ENCODE data around the gene DIO3.

DIO3 gene

DNA sequence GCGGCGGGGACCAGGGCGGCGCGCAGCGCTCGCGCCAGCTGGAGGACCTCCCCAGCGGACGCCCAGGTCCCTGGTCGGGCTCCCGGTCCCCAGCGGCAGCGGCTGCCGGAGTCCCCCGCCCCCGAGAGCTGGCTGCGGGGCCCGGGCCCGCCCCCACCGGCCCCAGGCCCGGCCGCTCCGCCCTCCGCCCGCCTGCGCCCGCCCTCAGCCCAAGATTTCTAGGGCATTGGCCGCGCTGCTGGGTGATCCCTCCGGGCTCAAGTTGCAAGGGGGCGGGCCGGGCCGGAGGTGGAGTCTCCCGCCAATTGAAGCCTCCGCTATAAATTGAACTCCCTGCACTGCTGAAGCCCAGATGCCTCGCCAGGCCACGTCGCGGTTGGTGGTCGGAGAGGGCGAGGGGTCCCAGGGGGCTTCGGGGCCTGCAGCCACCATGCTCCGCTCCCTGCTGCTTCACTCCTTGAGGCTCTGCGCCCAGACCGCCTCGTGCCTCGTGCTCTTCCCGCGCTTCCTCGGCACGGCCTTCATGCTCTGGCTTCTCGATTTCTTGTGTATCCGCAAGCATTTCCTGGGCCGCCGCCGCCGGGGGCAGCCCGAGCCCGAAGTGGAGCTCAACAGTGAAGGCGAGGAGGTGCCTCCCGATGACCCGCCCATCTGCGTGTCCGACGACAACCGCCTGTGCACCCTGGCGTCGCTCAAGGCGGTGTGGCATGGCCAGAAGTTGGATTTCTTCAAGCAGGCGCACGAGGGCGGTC is at the start of gene DIO3:
DIO3 (plus strand) TSS at position 351 of the 752 bp plus-strand sequence.
- TF ChIP-seq ZNF274 (IDR thresholded peaks at IDR 0.05; ENCODE audit: low read depth, low read length): no peak
- H3K4me3 ChIP-seq (ENCODE audit: low read length): no peak within 1 kb of the TSS

GRCh38 chr14:101511620-101512375 is 49.5 kb upstream of the DIO3 start:
- TF ChIP-seq ZNF274 (IDR thresholded peaks at IDR 0.05; ENCODE audit: low read depth, low read length): no peak
- H3K4me3 ChIP-seq (ENCODE audit: low read length): no peak overlapping the region

DNA sequence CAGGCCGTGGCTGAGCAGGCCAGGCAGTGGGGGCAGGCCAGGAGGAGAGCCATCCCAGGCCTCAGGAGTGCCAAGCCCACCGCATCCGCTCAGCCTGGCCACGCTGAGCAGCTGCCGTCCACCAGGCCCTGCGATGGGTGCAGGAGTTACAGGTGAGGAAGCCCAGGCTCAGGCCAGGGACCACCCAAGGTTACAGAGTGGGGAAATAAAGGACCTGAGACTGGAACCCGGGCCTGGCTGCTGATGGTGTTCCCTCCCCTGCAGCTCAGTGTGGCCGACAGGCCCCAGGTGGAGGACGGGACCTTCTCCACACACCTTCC is 49.0 kb upstream of the DIO3 start:
- H3K4me3 ChIP-seq (ENCODE audit: low read length): no peak overlapping the region
- TF ChIP-seq ZNF274 (IDR thresholded peaks at IDR 0.05; ENCODE audit: low read depth, low read length): no peak

- no peak overlapping the region for H3K4me3 ChIP-seq (ENCODE audit: low read length)
- TF ChIP-seq ZNF274 (IDR thresholded peaks at IDR 0.05; ENCODE audit: low read depth, low read length): no peak
These were observed 47.2 kb upstream of the DIO3 start for GRCh38 chr14:101514136-101514535.

DNA sequence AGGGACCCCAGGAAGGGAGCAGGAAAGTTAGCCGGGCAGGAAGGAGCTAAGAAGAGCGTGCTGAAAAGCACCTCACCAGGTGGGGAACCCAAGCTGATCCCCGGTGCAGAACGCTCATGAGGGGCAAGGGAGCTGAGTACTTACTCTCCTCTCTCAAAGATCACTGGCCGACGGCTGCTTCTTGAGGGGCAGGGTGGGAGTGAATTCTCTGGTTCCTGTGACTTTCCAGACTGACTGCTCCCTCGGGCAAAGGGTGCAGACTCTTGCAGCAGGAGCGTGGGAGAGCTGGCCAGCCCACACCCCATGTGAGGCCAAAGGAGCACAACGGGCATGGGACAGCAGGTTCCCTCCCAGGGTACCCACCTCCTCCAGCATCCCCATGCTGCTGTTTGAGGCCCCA is 44.9 kb upstream of the DIO3 start:
- TF ChIP-seq ZNF274 (IDR thresholded peaks at IDR 0.05; ENCODE audit: low read depth, low read length): no peak
- no peak overlapping the region for H3K4me3 ChIP-seq (ENCODE audit: low read length)

- no peak for TF ChIP-seq ZNF274 (IDR thresholded peaks at IDR 0.05; ENCODE audit: low read depth, low read length)
- H3K4me3 ChIP-seq (ENCODE audit: low read length): no peak overlapping the region
These were observed 42.5 kb upstream of the DIO3 start for GRCh38 chr14:101518611-101519473.

DNA sequence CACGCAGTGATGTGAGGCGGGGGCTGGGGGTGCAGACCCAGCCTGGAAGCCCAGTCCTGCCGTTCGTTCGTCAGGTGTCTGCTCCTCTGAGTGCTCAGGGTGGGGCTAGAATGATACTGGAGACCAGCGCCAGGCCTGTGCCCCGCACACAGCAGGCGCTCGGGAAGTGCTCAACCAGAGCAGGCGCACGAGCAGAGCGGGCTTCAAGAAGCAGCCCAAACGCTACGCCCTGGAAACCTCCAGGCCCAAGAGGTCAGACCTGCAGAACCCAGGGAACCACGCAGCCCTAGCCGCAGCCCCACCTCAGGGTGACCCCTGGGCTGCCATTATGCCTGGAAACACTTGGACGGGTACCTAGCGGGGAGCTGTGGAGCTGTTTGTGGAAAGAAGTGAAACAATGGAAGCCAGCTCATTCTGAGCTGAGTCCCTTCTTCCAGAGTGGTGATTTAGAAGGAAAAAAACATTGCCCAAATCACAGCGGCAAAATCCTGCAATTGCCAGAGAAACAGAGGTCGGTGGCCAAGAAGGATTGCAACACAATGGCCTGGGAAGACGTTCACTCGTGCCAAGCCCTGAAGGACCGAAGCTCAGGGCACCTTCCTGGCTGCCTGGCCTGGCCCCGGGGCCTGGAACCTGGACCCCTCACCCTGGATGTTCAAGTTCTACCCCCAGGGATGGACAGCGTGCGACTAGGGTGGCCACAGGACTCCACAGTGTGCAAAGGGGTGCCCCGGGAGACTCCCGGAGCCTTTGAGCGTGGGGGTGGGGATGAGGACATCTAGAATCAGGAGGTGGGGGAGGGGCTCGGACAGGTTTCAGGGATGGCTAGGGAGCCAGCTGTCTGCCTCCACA is 40.4 kb upstream of the DIO3 start:
- no peak for TF ChIP-seq ZNF274 (IDR thresholded peaks at IDR 0.05; ENCODE audit: low read depth, low read length)
- no peak overlapping the region for H3K4me3 ChIP-seq (ENCODE audit: low read length)

DNA sequence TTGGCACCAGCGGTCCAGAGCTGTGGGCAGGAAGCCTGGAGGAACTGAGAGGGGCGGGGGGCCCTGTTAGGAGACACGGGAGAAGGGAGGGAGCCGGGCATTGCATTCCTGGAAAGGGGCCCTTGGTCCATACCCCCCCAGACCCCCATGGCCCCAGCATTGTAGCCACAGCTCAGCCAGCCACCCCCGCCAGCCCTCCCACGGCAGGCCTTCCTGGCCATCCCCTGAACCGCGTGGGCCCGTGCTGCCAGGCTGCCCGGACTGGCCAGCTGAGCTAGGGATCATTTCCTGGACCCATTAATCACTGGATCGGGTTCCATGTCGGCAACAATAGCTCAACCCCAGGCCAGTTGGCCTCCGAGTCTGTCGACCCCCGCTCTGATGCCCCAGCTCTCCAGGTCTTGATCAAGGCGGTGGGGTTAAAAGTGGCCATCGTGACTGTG is 39.8 kb upstream of the DIO3 start:
- H3K4me3 ChIP-seq (ENCODE audit: low read length): no peak overlapping the region
- no peak for TF ChIP-seq ZNF274 (IDR thresholded peaks at IDR 0.05; ENCODE audit: low read depth, low read length)

DNA sequence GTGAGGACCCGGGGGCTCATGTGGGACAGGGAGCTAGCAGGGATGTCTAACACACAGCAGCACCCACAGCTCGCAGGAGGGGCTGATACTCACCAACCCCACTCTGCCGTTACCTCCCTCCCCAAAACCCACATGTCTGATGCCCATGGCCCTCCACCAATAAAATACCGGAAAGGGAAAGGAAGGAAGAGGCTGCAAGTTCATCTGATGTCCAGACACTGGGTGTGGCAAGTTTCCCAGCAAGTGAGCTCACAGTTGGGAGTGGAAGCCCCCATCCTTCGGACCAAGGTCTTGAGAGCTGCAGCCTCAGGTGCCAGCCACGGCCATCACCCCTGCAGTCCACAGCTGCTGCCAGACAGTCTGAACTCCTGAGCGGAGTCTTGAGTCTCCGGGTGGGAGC is 39.3 kb upstream of the DIO3 start:
- no peak for TF ChIP-seq ZNF274 (IDR thresholded peaks at IDR 0.05; ENCODE audit: low read depth, low read length)
- H3K4me3 ChIP-seq (ENCODE audit: low read length): no peak overlapping the region

DNA sequence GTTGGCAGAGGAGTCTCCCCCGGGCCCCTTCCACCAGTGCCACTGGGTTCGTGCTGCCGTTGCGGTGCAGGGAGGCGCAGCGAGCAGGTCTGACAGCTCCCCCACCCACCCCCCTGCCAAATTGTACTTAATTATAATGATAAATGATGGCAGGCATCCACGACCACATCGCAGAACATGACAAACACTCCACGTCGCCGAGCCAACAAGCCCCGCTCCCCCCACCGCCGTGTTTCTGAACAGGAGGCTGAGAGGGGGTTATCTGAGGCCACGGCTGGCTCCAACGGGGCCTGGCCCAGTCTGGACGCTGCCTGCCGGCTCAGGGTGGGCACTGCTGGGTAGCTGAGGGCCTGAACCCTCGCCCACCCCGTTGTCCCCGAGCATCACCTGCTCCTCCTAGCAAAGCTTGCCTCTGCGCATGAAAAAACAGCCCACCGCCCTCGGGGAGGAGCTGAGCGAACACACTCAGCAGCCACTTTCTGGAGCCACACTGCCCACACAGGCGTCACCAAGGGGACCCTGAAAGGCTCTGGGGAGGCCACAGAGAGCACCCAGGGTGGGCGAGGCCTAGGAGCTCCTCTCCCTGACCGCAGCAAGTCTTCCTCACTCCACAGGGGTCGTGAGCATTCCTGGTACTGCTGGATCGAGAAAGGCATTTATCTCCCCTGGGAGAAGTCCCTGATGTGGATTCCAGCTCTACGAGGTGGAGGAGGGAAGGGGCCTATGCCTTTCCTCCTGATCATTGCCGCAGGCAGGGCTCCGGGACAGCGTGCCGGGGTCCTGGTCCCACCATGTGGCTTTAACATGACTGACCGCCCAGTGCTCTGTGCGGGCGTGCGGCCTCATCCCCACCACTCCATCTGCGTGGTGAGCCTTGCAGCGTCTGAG is 35.4 kb upstream of the DIO3 start:
- no peak for TF ChIP-seq ZNF274 (IDR thresholded peaks at IDR 0.05; ENCODE audit: low read depth, low read length)
- no peak overlapping the region for H3K4me3 ChIP-seq (ENCODE audit: low read length)

DNA sequence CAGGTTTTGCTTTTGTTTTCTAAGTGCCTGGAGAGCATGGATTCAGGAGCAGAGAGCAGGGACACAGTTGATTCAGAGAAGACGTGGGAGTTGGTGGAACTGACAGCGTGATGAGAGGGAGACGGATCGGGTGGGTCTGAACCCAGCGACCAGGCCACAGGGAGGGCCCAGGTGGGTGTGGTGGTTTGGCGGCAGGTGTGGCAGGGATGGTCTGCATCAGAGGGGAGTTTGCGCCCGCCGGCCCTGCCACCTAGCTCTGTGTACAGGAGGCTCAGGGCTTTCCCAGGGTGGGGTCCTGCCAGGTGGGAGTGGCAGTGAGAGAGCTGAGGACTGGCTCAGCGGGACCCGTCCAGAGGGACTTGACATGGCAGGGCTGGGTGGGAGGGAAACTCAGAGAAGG is 33.3 kb upstream of the DIO3 start:
- H3K4me3 ChIP-seq (ENCODE audit: low read length): no peak overlapping the region
- TF ChIP-seq ZNF274 (IDR thresholded peaks at IDR 0.05; ENCODE audit: low read depth, low read length): no peak

DNA sequence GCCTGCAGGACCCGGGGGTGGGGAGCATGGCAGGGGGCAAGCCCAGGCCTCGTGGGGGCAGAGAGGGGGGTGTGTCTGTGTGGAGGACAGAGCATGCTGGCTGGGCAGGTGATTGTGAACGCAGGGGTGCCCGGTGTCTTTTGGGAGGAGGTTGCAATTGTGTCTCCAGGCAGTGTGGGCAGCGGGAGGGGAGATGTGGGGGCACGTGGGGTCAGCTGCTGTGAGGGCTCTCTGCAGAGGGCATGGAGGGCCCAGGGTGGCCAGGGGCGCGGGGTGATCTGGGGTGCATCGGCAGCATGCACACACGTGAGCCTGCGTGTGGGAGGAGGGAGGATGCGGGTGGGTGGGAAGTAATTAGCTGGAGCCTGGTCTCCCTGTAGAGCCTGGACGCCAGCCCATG is 32.2 kb upstream of the DIO3 start:
- no peak for TF ChIP-seq ZNF274 (IDR thresholded peaks at IDR 0.05; ENCODE audit: low read depth, low read length)
- H3K4me3 ChIP-seq (ENCODE audit: low read length): no peak overlapping the region

DNA sequence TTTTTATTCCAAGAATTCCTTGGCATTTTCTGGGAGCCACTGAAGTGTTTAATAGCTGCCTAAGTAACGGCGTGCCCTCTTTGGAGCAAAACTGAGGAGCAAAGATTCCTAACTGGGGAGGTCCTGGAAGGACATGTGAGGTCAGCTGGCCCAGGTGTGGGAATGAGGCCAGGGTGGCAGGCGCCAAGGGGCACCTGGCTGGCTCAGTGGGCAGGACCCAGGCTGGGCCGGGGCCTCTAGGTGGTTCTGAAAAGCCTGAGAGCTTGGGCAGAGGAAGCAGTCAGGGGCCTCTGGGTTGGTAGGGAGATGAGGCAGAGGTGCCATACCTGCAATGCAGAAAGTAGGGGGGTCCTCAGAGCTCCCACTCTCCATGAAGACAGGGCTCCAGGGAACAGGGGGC is 27.1 kb upstream of the DIO3 start:
- no peak for TF ChIP-seq ZNF274 (IDR thresholded peaks at IDR 0.05; ENCODE audit: low read depth, low read length)
- no peak overlapping the region for H3K4me3 ChIP-seq (ENCODE audit: low read length)

All from GM08714 (cell line).